Measurements from ENCODE around the gene ZBTB20. TPM values are rescaled to one million over a fixed set of nuclear protein-coding genes. Genes with fewer than 3 reads are reported as not detected.

Gene ZBTB20
- total and polyA plus RNA-seq, 4 donors, result 0.74 to 77.1 (median 27.9) TPM

DNA sequence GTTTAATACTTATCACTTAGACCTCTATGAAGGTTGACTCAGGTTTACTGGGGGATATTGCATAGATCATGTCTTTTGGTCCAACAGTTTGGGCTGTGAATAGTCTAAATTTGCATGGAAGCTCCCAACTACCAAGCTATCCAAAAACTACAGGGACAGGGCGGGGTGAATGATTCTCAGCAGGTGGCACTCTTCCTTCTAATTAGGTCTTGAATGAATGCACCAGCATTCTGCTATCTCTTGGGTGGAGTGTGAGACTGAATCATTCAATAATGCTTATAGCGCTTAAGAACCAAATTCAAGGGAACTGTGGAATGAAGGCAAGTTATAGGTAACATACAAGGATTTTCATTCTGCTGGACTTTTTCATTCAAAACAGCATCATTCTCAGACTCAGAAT is 507.0 kb downstream of the ZBTB20 start:
- 98 to 100% methylated on average over 2 of the region's 2 CpGs for WGBS, 2 donors
- no peaks in the 10 kb centered on the region for H3K27me3 ChIP-seq (ENCODE audit: control insufficient read depth in 3 of 3, insufficient read depth in 3 of 3, low read length in 2 of 3)
- no peaks in the 10 kb centered on the region for H3K4me1 ChIP-seq (ENCODE audit: control insufficient read depth in 5 of 5, insufficient read depth in 5 of 5, low read length in 5 of 5)
- DNase-seq (no peak), ATAC-seq (ENCODE audit: insufficient read depth, low FRiP score) (no peak)
- H3K4me3 ChIP-seq, result no peak overlapping the region
- peaks cover 0 to 2% (median 0%) of the 10 kb centered on the region in 4 donors for H3K9me3 ChIP-seq (ENCODE audit: control insufficient read depth in 4 of 4, insufficient read depth in 3 of 4, low read length in 3 of 4)
- H3K36me3 ChIP-seq (ENCODE audit: control insufficient read depth in 4 of 4, insufficient read depth in 4 of 4, low read length in 4 of 4), result peaks cover 0 to 2% (median 0%) of the 10 kb centered on the region in 4 donors
- no peak overlapping the region for H3K9ac ChIP-seq (ENCODE audit: insufficient read depth in 1 of 2, low read length in 2 of 2)
- H3K27ac ChIP-seq (ENCODE audit: low read depth in 1 of 2, low read length in 1 of 2), result no peak overlapping the region
- TF ChIP-seq, protein P1, sequence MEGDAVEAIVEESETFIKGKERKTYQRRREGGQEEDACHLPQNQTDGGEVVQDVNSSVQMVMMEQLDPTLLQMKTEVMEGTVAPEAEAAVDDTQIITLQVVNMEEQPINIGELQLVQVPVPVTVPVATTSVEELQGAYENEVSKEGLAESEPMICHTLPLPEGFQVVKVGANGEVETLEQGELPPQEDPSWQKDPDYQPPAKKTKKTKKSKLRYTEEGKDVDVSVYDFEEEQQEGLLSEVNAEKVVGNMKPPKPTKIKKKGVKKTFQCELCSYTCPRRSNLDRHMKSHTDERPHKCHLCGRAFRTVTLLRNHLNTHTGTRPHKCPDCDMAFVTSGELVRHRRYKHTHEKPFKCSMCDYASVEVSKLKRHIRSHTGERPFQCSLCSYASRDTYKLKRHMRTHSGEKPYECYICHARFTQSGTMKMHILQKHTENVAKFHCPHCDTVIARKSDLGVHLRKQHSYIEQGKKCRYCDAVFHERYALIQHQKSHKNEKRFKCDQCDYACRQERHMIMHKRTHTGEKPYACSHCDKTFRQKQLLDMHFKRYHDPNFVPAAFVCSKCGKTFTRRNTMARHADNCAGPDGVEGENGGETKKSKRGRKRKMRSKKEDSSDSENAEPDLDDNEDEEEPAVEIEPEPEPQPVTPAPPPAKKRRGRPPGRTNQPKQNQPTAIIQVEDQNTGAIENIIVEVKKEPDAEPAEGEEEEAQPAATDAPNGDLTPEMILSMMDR (IDR thresholded peaks at IDR 0.05; ENCODE audit: control extremely low read depth, extremely low read depth), result no peak

- H3K36me3 ChIP-seq (ENCODE audit: control insufficient read depth in 4 of 4, insufficient read depth in 4 of 4, low read length in 4 of 4), result peaks cover 0 to 2% (median 0%) of the 10 kb centered on the region in 4 donors
- no peak overlapping the region for H3K4me3 ChIP-seq
- TF ChIP-seq, protein P1 (IDR thresholded peaks at IDR 0.05; ENCODE audit: control extremely low read depth, extremely low read depth), result no peak
- WGBS, 2 donors, result 96% methylated on average over 1 of the region's 1 CpG
- H3K27me3 ChIP-seq (ENCODE audit: control insufficient read depth in 3 of 3, insufficient read depth in 3 of 3, low read length in 2 of 3), result no peaks in the 10 kb centered on the region
- H3K9ac ChIP-seq (ENCODE audit: insufficient read depth in 1 of 2, low read length in 2 of 2), result no peak overlapping the region
- peaks cover 0 to 3% (median 0%) of the 10 kb centered on the region in 4 donors for H3K9me3 ChIP-seq (ENCODE audit: control insufficient read depth in 4 of 4, insufficient read depth in 3 of 4, low read length in 3 of 4)
- no peak overlapping the region for H3K27ac ChIP-seq (ENCODE audit: low read depth in 1 of 2, low read length in 1 of 2)
- DNase-seq (no peak), ATAC-seq (ENCODE audit: insufficient read depth, low FRiP score) (no peak)
- no peaks in the 10 kb centered on the region for H3K4me1 ChIP-seq (ENCODE audit: control insufficient read depth in 5 of 5, insufficient read depth in 5 of 5, low read length in 5 of 5)
These were observed 507.9 kb downstream of the ZBTB20 start for GRCh38 chr3:114639171-114639570.

DNA sequence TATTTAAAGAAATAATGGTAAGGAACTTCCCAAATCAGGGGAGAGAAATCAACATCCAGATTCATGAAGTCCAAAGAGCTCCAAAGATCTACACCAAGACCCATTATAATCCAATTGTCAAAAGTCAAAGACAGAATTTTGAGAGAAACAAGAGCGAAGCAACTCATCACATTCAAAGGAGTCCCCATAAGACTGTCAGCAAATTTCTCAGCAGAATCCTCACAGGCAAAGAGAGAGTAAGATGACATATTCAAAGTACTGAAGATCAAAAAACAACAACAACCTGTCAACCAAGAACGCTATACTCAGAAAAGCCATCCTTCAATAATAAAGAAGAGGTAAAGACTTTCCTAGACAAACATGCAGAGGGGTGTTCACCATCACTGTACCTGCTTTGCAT is 511.2 kb downstream of the ZBTB20 start:
- no peak for DNase-seq
- Histone ChIP-seq H3K9me3 (ENCODE audit: control insufficient read depth in 4 of 4, insufficient read depth in 3 of 4, low read length in 3 of 4) (peaks cover 0 to 3% (median 0%) of the 10 kb centered on the region in 4 donors), H3K27me3 (ENCODE audit: control insufficient read depth in 3 of 3, insufficient read depth in 3 of 3, low read length in 2 of 3) (no peaks in the 10 kb centered on the region), H3K4me3 (no peak overlapping the region), H3K36me3 (ENCODE audit: control insufficient read depth in 4 of 4, insufficient read depth in 4 of 4, low read length in 4 of 4) (peaks cover 0 to 2% (median 0%) of the 10 kb centered on the region in 4 donors), H3K9ac (ENCODE audit: insufficient read depth in 1 of 2, low read length in 2 of 2) (no peak overlapping the region), H3K4me1 (ENCODE audit: control insufficient read depth in 5 of 5, insufficient read depth in 5 of 5, low read length in 5 of 5) (no peaks in the 10 kb centered on the region), H3K27ac (ENCODE audit: low read depth in 1 of 2, low read length in 1 of 2) (no peak overlapping the region)
- TF ChIP-seq, protein P1 (IDR thresholded peaks at IDR 0.05; ENCODE audit: control extremely low read depth, extremely low read depth), result no peak
- WGBS, 2 donors, result 96 to 100% methylated on average over 2 of the region's 2 CpGs
- ATAC-seq (ENCODE audit: insufficient read depth, low FRiP score), result no peak

DNA sequence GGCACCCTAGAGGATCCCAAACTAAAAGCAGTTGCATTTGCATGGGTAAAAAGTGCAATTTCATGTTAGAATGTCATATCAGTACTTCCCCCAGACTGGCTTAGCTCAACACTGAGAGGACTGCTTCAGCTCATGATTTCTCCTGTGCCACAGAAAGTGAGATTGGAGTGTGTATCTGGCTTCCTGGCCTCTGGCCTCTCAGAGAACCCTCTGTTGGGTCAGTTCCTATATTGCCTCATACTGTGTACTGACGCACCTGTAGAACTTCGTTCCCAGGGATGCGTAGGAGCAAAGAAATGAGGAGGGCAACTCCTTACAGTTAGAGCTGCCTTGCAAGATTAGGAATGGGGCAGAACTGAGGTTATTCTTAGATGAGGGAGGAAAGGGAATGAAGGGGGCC is 512.5 kb downstream of the ZBTB20 start:
- Histone ChIP-seq H3K27me3 (ENCODE audit: control insufficient read depth in 3 of 3, insufficient read depth in 3 of 3, low read length in 2 of 3) (no peaks in the 10 kb centered on the region), H3K4me3 (no peak overlapping the region), H3K4me1 (ENCODE audit: control insufficient read depth in 5 of 5, insufficient read depth in 5 of 5, low read length in 5 of 5) (peaks cover 0 to 4% (median 0%) of the 10 kb centered on the region in 5 donors), H3K36me3 (ENCODE audit: control insufficient read depth in 4 of 4, insufficient read depth in 4 of 4, low read length in 4 of 4) (peaks cover 0 to 2% (median 0%) of the 10 kb centered on the region in 4 donors), H3K9me3 (ENCODE audit: control insufficient read depth in 4 of 4, insufficient read depth in 3 of 4, low read length in 3 of 4) (peaks cover 0 to 3% (median 0%) of the 10 kb centered on the region in 4 donors), H3K27ac (ENCODE audit: low read depth in 1 of 2, low read length in 1 of 2) (no peak overlapping the region), H3K9ac (ENCODE audit: insufficient read depth in 1 of 2, low read length in 2 of 2) (no peak overlapping the region)
- ATAC-seq (ENCODE audit: insufficient read depth, low FRiP score) (no peak), DNase-seq (no peak)
- 97 to 99% methylated on average over 3 of the region's 3 CpGs for WGBS, 2 donors
- TF ChIP-seq, protein P1 (IDR thresholded peaks at IDR 0.05; ENCODE audit: control extremely low read depth, extremely low read depth), result no peak
